GM19193 (cell line): ENCODE data around the gene ENTREP3.
A peak's percentile ranks its signal among the peaks of the same experiment; 100 is the strongest.

ENCODE experiments used
- POLR2A ChIP-seq: IDR thresholded peaks from 4 replicates; pipeline ENCODE4 v1.6.1; 2011; ENCODE audit not compliant: insufficient read depth, insufficient read length; ENCODE audit errors: extremely low read depth

The ENTREP3 gene, protein sequence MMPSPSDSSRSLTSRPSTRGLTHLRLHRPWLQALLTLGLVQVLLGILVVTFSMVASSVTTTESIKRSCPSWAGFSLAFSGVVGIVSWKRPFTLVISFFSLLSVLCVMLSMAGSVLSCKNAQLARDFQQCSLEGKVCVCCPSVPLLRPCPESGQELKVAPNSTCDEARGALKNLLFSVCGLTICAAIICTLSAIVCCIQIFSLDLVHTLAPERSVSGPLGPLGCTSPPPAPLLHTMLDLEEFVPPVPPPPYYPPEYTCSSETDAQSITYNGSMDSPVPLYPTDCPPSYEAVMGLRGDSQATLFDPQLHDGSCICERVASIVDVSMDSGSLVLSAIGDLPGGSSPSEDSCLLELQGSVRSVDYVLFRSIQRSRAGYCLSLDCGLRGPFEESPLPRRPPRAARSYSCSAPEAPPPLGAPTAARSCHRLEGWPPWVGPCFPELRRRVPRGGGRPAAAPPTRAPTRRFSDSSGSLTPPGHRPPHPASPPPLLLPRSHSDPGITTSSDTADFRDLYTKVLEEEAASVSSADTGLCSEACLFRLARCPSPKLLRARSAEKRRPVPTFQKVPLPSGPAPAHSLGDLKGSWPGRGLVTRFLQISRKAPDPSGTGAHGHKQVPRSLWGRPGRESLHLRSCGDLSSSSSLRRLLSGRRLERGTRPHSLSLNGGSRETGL

DNA sequence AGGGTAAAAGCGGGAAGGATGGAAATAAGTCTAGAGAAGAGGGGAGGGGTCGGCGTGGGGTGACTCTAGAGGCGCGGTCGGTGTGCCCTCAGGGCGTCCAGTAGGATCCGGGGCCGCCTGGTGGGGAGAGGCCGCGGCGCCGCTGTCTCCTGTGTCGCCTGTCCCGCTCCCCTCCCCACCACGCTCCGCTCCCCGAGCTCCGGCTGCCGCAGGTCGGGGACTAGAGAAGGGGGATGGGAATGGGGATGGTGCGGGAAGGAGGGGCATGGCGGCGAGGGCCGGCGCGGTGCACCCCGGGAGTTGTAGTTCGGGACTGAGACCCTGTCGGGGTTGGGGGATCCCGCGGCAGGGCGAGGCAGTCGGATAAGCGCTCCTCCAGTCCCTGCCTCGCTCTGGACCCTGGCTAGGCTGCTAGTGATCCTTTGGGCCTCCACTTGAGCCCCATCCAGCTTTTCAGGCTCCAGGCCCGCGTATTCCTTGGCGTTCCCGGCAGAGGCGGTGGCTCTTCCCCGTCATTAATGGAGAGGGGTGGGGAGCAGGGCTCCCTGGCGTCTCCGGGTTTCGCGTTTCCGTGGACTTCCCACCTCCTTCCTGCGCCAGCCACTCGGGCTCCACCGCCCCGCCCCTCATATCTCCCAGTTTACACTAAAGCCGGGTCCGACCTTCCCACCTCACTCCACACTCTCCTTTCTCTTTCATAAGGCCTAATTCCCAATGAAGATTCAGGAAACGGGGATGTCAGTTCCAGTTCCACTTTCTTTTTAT, at the start of gene ENTREP3:
ENTREP3 (minus strand) TSS at position 241 of the 765 bp plus-strand sequence. CDS start 606 bp downstream, outside the sequence.
- peak; percentile 67 for TF ChIP-seq POLR2A

DNA sequence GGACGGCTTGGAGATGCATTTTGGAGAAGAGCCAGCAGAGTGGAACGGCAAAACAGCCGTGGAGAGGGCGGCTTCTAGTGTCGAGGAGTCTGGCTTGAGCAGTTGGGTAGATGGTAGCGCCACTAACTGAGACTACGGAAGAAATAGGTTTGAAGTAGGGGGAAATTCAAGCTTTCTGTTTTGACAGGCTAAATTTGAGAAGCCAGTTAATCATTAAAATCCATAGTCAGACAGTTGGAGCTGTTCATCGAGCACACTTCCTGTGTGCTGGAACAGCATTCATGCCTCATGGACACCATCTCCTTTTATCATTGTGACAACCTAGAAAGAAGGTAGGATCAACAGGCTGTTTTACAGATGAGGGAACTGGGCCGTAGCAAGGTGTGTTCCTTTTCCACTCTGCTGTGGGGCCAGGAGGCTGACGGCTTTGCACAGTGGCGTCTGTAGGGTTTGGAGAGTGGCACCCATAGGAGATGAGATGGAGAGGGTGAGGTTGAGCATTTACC, 49.3 kb upstream of the ENTREP3 start:
- TF ChIP-seq POLR2A, result peak; percentile 52

DNA sequence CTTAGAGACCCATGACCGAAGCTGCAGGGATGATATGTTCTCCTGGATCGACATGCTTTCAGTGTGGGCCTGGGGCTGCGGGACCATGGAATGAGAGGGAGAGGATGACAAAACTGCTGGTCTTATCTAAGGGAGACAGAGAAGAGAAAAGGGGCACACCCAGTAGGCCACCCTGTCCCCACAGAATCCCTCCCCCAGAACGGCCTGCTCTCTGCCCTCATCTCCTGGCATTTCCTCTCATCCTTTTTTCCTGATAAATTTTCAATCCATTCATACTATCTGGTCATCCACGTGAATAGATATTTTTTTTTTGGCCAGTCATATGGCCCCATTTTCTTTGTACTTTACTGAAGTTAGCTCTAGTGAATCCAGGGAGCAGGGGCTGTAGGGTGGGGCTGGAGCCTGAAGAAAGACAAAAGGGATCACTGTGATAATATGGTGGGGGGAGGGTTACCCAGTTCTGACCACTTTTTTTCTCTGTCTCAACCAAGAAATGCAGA, 46.1 kb upstream of the ENTREP3 start, which contains the start of gene PKLR:
PKLR (minus strand) TSS at position 97 of the 500 bp plus-strand sequence; CDS start at position 54, 43 bp downstream.
- TF ChIP-seq POLR2A, result no peak

DNA sequence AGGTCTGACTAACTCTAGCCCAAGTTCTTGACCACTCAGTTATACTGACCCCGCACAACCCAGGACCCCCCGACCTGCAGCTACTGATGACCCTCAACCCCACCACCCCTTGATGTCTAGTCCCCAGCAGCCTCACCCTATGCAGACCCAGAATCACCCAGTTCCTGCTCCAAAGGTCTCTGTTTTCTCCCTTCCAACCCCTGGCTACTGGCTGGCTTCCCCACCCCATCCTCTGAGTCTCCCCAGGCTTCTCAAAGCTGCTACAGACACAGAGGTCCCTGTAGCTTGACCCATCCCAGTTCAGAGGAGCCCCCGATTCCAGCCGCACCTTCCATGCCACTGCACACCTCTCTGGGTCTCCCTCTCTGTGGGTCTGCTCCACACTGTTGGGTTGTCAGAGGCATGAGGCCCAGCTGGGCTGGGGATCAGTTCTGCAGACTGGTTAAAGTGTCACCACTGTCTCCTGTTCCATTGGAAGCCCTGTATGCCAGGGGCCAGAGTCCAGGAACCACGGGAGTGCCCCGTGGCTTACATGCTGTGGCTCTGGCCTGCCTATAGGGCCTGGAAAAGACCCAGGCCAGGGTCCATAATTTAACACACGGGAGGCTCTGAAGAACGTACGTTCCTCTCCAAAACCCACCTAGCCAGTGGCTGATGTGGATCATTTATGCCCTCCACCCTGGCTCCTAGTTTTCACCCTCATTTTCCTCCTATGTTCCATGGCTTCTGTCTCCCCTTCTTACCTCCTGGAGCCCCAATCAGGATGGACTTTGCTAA, 45.5 kb upstream of the ENTREP3 start:
- no peak for TF ChIP-seq POLR2A

DNA sequence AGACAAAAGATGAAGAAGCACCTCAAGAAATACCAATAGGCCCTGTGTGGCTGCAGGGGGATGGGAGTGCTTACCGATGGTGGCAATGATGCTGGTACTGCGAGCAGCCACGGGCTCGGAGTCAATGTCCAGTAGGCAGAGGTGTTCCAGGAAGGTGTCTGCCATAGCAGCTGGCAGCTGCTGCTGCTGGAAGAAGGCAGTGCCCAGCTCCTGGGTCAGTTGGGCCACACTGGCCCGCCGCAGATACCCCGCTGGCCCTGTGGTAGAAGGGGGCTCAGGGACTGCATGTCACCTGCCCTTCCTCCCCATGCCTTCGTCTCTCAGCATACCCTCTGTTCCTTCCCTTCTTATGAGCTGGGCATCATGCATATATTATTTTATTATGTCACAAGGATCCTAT, 44.7 kb upstream of the ENTREP3 start:
- TF ChIP-seq POLR2A, result no peak

- no peak for TF ChIP-seq POLR2A
Measured at GRCh38 chr1:155297384-155297783, 42.1 kb upstream of the ENTREP3 start.

DNA sequence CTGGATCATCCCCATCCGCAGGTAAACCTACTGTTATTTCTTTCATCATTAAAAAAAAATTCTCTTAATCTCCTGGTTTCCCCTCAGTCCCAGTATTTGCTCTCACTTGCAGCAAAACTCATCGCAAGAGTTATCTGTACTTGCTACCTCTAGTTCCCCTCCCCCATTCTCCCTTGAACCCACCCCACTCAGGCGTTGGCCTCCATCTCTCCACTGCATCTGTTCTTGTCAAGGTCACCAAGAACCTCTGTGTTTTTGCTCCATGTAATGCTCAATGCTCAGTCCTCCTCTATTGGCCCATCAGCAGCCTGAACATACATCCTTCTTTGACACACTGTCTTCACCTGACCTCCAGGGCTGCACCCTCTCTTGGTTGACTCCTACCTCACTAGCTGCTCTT, 41.4 kb upstream of the ENTREP3 start:
- TF ChIP-seq POLR2A, result no peak

GRCh38 chr1:155295942-155296267, 40.6 kb upstream of the ENTREP3 start:
- no peak for TF ChIP-seq POLR2A

GRCh38 chr1:155295183-155295941, 40.1 kb upstream of the ENTREP3 start:
- no peak for TF ChIP-seq POLR2A

DNA sequence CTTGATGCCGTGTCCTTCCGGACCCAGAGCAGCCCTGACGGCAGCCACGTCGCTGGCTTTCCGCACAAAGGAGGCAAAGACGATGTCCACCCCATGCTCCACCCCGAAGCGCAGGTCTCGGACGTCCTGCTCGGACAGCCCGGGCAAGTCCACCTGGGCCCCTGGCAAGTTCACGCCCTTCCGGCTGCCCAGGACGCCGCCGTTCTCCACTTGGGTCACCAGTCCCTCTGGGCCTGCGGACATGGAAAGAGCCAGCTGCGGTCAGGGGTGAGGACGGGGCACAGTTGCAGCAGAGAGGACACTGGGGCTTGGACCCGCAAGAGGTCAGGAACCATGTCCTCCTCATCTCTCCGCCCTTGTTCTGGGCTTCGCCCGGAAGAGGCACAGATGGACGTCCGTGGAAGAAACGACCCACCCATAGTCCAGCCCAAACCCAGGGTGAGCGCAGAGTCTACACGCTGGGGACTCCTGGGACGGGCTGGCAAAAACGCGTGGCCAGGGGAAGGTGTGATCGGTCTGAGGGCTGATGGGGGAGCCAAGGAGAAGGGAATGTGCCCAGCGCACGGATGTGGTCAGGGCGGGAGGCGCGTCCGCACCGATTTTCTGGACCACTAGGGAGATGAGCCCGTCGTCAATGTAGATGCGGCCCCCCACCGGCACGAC, 39.4 kb upstream of the ENTREP3 start:
- TF ChIP-seq POLR2A, result no peak

- TF ChIP-seq POLR2A, result no peak
Measured at GRCh38 chr1:155293086-155293749, 37.9 kb upstream of the ENTREP3 start.

GRCh38 chr1:155287987-155288543, 32.8 kb upstream of the ENTREP3 start:
- TF ChIP-seq POLR2A, result no peak
